Adrenal gland (tissue), 12 donors: ENCODE data around the gene COLGALT1. TPM values are rescaled to one million over a fixed set of nuclear protein-coding genes. Genes with fewer than 3 reads are reported as not detected.

Experiments used
- DNase-seq, 7 donors: peaks; one replicate each; pipeline ENCODE4 v3.0.0-alpha.2; 2019 to 2020
- H3K27ac ChIP-seq, 5 donors: fragments of 200-600 bp; sonication (generic) in 4 of 5; 1 replicate in 3 of 5; 2 replicates in 2 of 5; pipeline versions ENCODE4 v1.5.1 to v1.8.0; 2016 to 2020; ENCODE audit warnings: mild to moderate bottlenecking in 1 of 5
- H3K27me3 ChIP-seq: fragments of 200-600 bp; 2 replicates; pipeline ENCODE4 v1.8.0; 2021
- H3K36me3 ChIP-seq, 2 donors: fragments of 200-600 bp; replicated peaks in 1 of 2; 1 replicate in 1 of 2; 2 replicates in 1 of 2; pipeline versions ENCODE4 v1.5.1 to v1.8.0; 2018 to 2022
- H3K4me1 ChIP-seq, 2 donors: fragments of 200-600 bp; replicated peaks in 1 of 2; 1 replicate in 1 of 2; 2 replicates in 1 of 2; pipeline versions ENCODE4 v1.5.1 to v1.8.0; 2018 to 2021
- H3K4me3 ChIP-seq, 4 donors: fragments of 200-600 bp; sonication (generic) in 3 of 4; one replicate each; pipeline ENCODE4 v1.5.1; 2016 to 2018
- H3K9me3 ChIP-seq, 3 donors: fragments of 200-600 bp; sonication (generic) in 1 of 3; replicated peaks in 1 of 3; 1 replicate in 2 of 3; 2 replicates in 1 of 3; pipeline versions ENCODE4 v1.5.1 to v1.8.0; 2016 to 2021
- CTCF ChIP-seq, 6 experiments: fragments of 450-650 bp in 4 of 6; fragments of 200-600 bp in 2 of 6; sonication (generic) in 1 of 6; IDR thresholded peaks; 1 replicate in 5 of 6; 2 replicates in 1 of 6; pipeline versions ENCODE4 v1.5.1 to v1.8.0; 2016 to 2021; ENCODE audit warnings: antibody characterized with exemption in 6 of 6, mild to moderate bottlenecking in 2 of 6, moderate library complexity in 1 of 6
- POLR2A ChIP-seq, 2 donors: fragments of 450-650 bp; IDR thresholded peaks; one replicate each; pipeline ENCODE4 v1.6.1; 2017; ENCODE audit warnings: antibody characterized with exemption in 2 of 2, mild to moderate bottlenecking in 2 of 2, moderate library complexity in 1 of 2
- WGBS, 4 donors: extraction: QIAGEN DNeasy Blood & Tissue Kit in 2 of 4; methylation state at CpG; one replicate each; pipeline versions ENCODE4 v1.1.5 to v1.1.7; 2013 to 2017; 5-methylcytosine and 5-hydroxymethylcytosine counted together
- intact Hi-C, 2 donors: fragments of 100-400 bp; cut with DNase I; formaldehyde crosslinking; loops; one replicate each; pipeline versions ENCODE4 v1.14.1 to v1.15.0; 2022 to 2023
- polyA plus RNA-seq, 3 donors: library from polyadenylated mRNA; stranded (reverse); fragments of 200-250 nt in 2 of 3; fragments of 350-450 nt in 1 of 3; fragmentation: Illumina TruSeq in 1 of 3; extraction: RNeasy Lipid Tissue Mini Kit (QIAGEN cat#74804) in 1 of 3; gene quantifications; one replicate each; pipeline ENCODE4 v1.2.3, GENCODE V29; 2013 to 2014
- total RNA-seq, 9 donors: library from RNA; depleted of rRNA in 4 of 9; stranded (reverse); fragments of >200 nt in 4 of 9; fragments of 120-200 nt in 1 of 9; fragmentation: NEBNext Ultra II Directional in 1 of 9; extraction: Animal tissue kit (Norgen Biotek cat#: 25700) in 1 of 9; gene quantifications; one replicate each; pipeline versions ENCODE4 v1.1.0 to v1.2.4, GENCODE V29; 2013 to 2023
- donor health status: healthy with polysubstance abuse.
- donor health status: Bipolar disorder and iron deficiency.
- donor health status: DM: yes; HTN: yes; CAD: no.
- donor health status: DM: no; HTN: no; CAD: no.
- donor health status: DM: no; HTN: no; CAD: no.
- donor health status: DM: yes; HTN: yes; CAD: no.

COLGALT1 gene
- total and polyA plus RNA-seq, 12 donors = 23.5 to 81.0 (median 56.7) TPM

GRCh38 chr19:17617807-17618192, 62.4 kb downstream of the COLGALT1 start:
- no peak for DNase-seq
- Histone ChIP-seq H3K9me3 (no peaks in the 10 kb centered on the region), H3K36me3 (no peaks in the 10 kb centered on the region), H3K4me1 (peaks cover 0 to 3% of the 10 kb centered on the region in 2 donors), H3K4me3 (no peak overlapping the region), H3K27ac (no peak overlapping the region), H3K27me3 (no peaks in the 10 kb centered on the region)
- WGBS, 4 donors = 87 to 90% (median 89%) methylated on average over 7 of the region's 7 CpGs
- intact Hi-C loops = no loop called here
- TF ChIP-seq POLR2A (IDR thresholded peaks at IDR 0.05) = no peak
- no peak for TF ChIP-seq CTCF (IDR thresholded peaks at IDR 0.05)

GRCh38 chr19:17618281-17618903, 62.9 kb downstream of the COLGALT1 start:
- H3K27me3 ChIP-seq = no peaks in the 10 kb centered on the region
- WGBS, 4 donors = 75 to 93% (median 88%) methylated on average over 6 to 7 of the region's 7 CpGs
- H3K36me3 ChIP-seq = no peaks in the 10 kb centered on the region
- H3K4me3 ChIP-seq = no peak overlapping the region
- intact Hi-C loops = no loop called here
- no peak overlapping the region for H3K27ac ChIP-seq
- peaks cover 0 to 3% of the 10 kb centered on the region in 2 donors for H3K4me1 ChIP-seq
- TF ChIP-seq POLR2A (IDR thresholded peaks at IDR 0.05) = no peak
- TF ChIP-seq CTCF (IDR thresholded peaks at IDR 0.05) = no peak
- no peak for DNase-seq
- no peaks in the 10 kb centered on the region for H3K9me3 ChIP-seq

GRCh38 chr19:17618936-17619335, 63.5 kb downstream of the COLGALT1 start:
- WGBS, 4 donors = 3 to 12% (median 6%) methylated on average over 2 of the region's 2 CpGs
- H3K4me1 ChIP-seq = peaks cover 0 to 3% of the 10 kb centered on the region in 2 donors
- no peaks in the 10 kb centered on the region for H3K36me3 ChIP-seq
- H3K9me3 ChIP-seq = no peaks in the 10 kb centered on the region
- H3K4me3 ChIP-seq = no peak overlapping the region
- no peak for DNase-seq
- intact Hi-C loops = no loop called here
- no peaks in the 10 kb centered on the region for H3K27me3 ChIP-seq
- H3K27ac ChIP-seq = no peak overlapping the region
- TF ChIP-seq CTCF (IDR thresholded peaks at IDR 0.05) (no peak), POLR2A (IDR thresholded peaks at IDR 0.05) (no peak)

DNA sequence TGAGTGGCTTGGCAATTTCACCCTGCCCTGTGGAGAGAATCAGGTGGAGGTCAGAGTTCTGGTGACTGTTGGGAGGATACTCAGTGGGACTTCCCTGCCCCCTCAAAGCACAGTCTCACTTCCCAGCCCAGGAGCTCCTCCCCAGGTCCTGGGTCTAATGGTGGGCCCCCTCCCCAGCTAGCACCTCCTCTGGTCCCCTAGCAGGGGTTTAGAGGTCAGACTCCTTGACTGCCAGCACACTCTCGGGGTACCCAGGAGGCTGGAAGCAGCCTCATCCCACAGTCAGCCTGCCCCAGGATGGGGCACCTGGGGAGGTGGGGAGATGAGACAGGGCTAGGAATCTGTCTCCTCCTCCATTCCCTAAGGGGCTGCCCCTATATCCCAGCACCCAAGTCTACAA, 65.2 kb downstream of the COLGALT1 start:
- Histone ChIP-seq H3K9me3 (no peaks in the 10 kb centered on the region), H3K4me1 (peaks cover 0 to 3% of the 10 kb centered on the region in 2 donors), H3K27ac (no peak overlapping the region), H3K4me3 (no peak overlapping the region), H3K36me3 (no peaks in the 10 kb centered on the region), H3K27me3 (no peaks in the 10 kb centered on the region)
- 85 to 86% methylated on average over 1 of the region's 1 CpG; no CpG with 5 or more reads in 2 of the 4 donors for WGBS, 4 donors
- TF ChIP-seq POLR2A (IDR thresholded peaks at IDR 0.05) = no peak
- TF ChIP-seq CTCF (IDR thresholded peaks at IDR 0.05) = no peak
- no peak for DNase-seq
- intact Hi-C loops = no loop called here
